ENCODE measurements around the gene WIPF1.

DNA sequence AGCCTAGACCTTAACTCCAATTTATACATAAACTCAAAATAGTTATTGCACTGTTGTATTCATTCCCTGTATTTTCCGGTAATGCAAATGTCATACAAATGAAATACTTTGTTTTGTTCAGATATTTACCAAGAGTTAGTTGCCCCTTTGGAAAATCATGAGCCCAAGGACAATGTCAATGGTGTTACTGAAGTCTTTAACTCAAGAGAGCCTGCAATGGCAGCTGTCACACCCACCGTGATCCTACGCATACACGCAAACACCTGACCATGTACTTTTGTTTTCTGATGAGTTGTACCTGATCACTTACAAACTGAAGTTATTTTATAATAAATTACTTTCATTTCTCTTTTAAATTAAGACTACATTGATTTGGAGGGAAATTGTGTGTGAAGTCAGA, 11.7 kb upstream of the WIPF1 start:
- no peak for TF ChIP-seq CTCF (IDR thresholded peaks at IDR 0.05; ENCODE audit: low read length)
- TF ChIP-seq EZH2phosphoT487 (IDR thresholded peaks at IDR 0.05; ENCODE audit: low read length): no peak
- TF ChIP-seq EZH2 (optimal IDR thresholded peaks at IDR 0.05; ENCODE audit: low read depth, low read length): no peak

Measured in MM.1S (cell line).